CD14-positive monocyte (primary cell): ENCODE results near the gene ZNF385D. TPM values are rescaled to one million over a fixed set of nuclear protein-coding genes. Genes with fewer than 3 reads are reported as not detected.

ENCODE experiments used
- DNase-seq, 3 donors: peaks; one replicate each; pipeline ENCODE4 v3.0.0-alpha.2; 2011 to 2022
- H2AFZ ChIP-seq: 2 replicates; pipeline ENCODE4 v1.6.0; 2012; ENCODE audit warnings: mild to moderate bottlenecking, low read depth, low read length, inconsistent platforms; ENCODE audit not compliant: insufficient read depth, poor library complexity, severe bottlenecking
- H3K27ac ChIP-seq, 2 donors: 1 replicate in 1 of 2; 2 replicates in 1 of 2; pipeline ENCODE4 v1.5.1; 2012 to 2013; ENCODE audit warnings: low read length in 2 of 2, control low read depth in 1 of 2, inconsistent platforms in 1 of 2, low read depth in 1 of 2, mild to moderate bottlenecking in 1 of 2
- H3K27me3 ChIP-seq, 2 donors: one replicate each; pipeline versions ENCODE4 v1.6.0 to v1.6.1; 2011 to 2013; ENCODE audit warnings: low read length in 2 of 2; ENCODE audit not compliant: control insufficient read depth in 2 of 2, insufficient read depth in 2 of 2
- H3K36me3 ChIP-seq, 2 donors: replicated peaks in 1 of 2; 1 replicate in 1 of 2; 2 replicates in 1 of 2; pipeline versions ENCODE4 v1.5.1 to v1.6.1; 2012 to 2013; ENCODE audit warnings: low read length in 2 of 2, control low read depth in 1 of 2, inconsistent platforms in 1 of 2, mild to moderate bottlenecking in 1 of 2; ENCODE audit not compliant: insufficient read depth in 2 of 2, control insufficient read depth in 1 of 2
- H3K4me1 ChIP-seq, 2 donors: 1 replicate in 1 of 2; 2 replicates in 1 of 2; pipeline versions ENCODE4 v1.5.1 to v1.6.1; 2012 to 2013; ENCODE audit warnings: low read length in 2 of 2, control low read depth in 1 of 2, inconsistent platforms in 1 of 2, mild to moderate bottlenecking in 1 of 2, moderate library complexity in 1 of 2; ENCODE audit not compliant: insufficient read depth in 2 of 2, control insufficient read depth in 1 of 2
- H3K4me2 ChIP-seq: replicated peaks from 2 replicates; pipeline ENCODE3; 2012; ENCODE audit warnings: low read length, moderate library complexity, mild to moderate bottlenecking; ENCODE audit not compliant: poor library complexity, severe bottlenecking; ENCODE audit errors: extremely low read depth
- H3K4me3 ChIP-seq, 3 experiments: fragments of 200-600 bp in 1 of 3; sonication (generic) in 1 of 3; replicated peaks in 1 of 3; 1 replicate in 2 of 3; 2 replicates in 1 of 3; pipeline ENCODE4 v1.5.1; 2011 to 2013; ENCODE audit warnings: low read length in 3 of 3, mild to moderate bottlenecking in 3 of 3, control low read depth in 2 of 3, low read depth in 2 of 3, inconsistent platforms in 1 of 3, moderate library complexity in 1 of 3
- H3K79me2 ChIP-seq: 2 replicates; pipeline ENCODE4 v1.6.0; 2012; ENCODE audit warnings: mild to moderate bottlenecking, control low read depth, inconsistent platforms, low read length, moderate library complexity; ENCODE audit not compliant: insufficient read depth
- H3K9ac ChIP-seq: 2 replicates; pipeline ENCODE4 v1.6.0; 2017; ENCODE audit warnings: low read length, mild to moderate bottlenecking; ENCODE audit not compliant: insufficient read depth, poor library complexity, severe bottlenecking
- H3K9me3 ChIP-seq, 2 donors: replicated peaks in 1 of 2; 1 replicate in 1 of 2; 2 replicates in 1 of 2; pipeline versions ENCODE4 v1.5.1 to v1.6.1; 2012 to 2013; ENCODE audit warnings: low read length in 2 of 2, control low read depth in 1 of 2; ENCODE audit not compliant: control insufficient read depth in 1 of 2, insufficient read depth in 1 of 2
- H4K20me1 ChIP-seq: 2 replicates; pipeline ENCODE4 v1.6.0; 2012; ENCODE audit warnings: mild to moderate bottlenecking, low read length, control low read depth, moderate library complexity; ENCODE audit not compliant: insufficient read depth
- H3K27ac Mint-ChIP-seq, 7 donors: one replicate each; pipeline ENCODE4 v1.8.0; 2020; ENCODE audit warnings: mild to moderate bottlenecking in 7 of 7, mixed read lengths in 7 of 7, moderate library complexity in 6 of 7, inconsistent platforms in 2 of 7
- H3K27me3 Mint-ChIP-seq, 3 donors: one replicate each; pipeline ENCODE4 v1.8.0; 2021 to 2022; ENCODE audit warnings: low read depth in 3 of 3, mild to moderate bottlenecking in 3 of 3, mixed read lengths in 3 of 3, moderate library complexity in 3 of 3, inconsistent platforms in 1 of 3
- H3K36me3 Mint-ChIP-seq, 2 donors: one replicate each; pipeline ENCODE4 v1.8.0; 2020; ENCODE audit warnings: mixed read lengths in 2 of 2, inconsistent platforms in 1 of 2, mild to moderate bottlenecking in 1 of 2
- H3K4me1 Mint-ChIP-seq: one replicate; pipeline ENCODE4 v1.8.0; 2020; ENCODE audit warnings: mild to moderate bottlenecking, mixed read lengths
- H3K4me3 Mint-ChIP-seq, 2 donors: one replicate each; pipeline ENCODE4 v1.8.0; 2020; ENCODE audit warnings: mild to moderate bottlenecking in 2 of 2, mixed read lengths in 2 of 2, moderate library complexity in 1 of 2
- H3K9me3 Mint-ChIP-seq, 7 donors: one replicate each; pipeline ENCODE4 v1.8.0; 2020 to 2022; ENCODE audit warnings: mixed read lengths in 7 of 7, mild to moderate bottlenecking in 6 of 7, moderate library complexity in 6 of 7, inconsistent platforms in 2 of 7
- WGBS: methylation state at CpG from one replicate; pipeline ENCODE4 v1.1.5; 2013; ENCODE audit warnings: missing lambda C conversion rate; ENCODE audit not compliant: insufficient coverage; 5-methylcytosine and 5-hydroxymethylcytosine counted together
- intact Hi-C, 2 donors: fragments of 100-400 bp; cut with micrococcal nuclease; formaldehyde crosslinking; loops; one replicate each; pipeline versions ENCODE4 v1.15.0 to v1.15.1; 2023
- polyA plus RNA-seq, 3 donors: library from polyadenylated mRNA; depleted of rRNA in 1 of 3; unstranded in 2 of 3; stranded (reverse) in 1 of 3; fragments of 300-500 nt in 2 of 3; fragments of >200 nt in 1 of 3; fragmentation: Illumina TruSeq in 2 of 3; gene quantifications; 1 replicate in 2 of 3; 2 replicates in 1 of 3; pipeline ENCODE4 v1.2.3, GENCODE V29; 2012 to 2021
- TF ChIP-seq, protein P1 (sequence below): fragments of 200-600 bp; IDR thresholded peaks from one replicate; pipeline ENCODE4 v1.8.0; 2022; ENCODE audit warnings: antibody characterized with exemption, mild to moderate bottlenecking

The ZNF385D gene
- polyA plus RNA-seq, 3 donors, result not detected

DNA sequence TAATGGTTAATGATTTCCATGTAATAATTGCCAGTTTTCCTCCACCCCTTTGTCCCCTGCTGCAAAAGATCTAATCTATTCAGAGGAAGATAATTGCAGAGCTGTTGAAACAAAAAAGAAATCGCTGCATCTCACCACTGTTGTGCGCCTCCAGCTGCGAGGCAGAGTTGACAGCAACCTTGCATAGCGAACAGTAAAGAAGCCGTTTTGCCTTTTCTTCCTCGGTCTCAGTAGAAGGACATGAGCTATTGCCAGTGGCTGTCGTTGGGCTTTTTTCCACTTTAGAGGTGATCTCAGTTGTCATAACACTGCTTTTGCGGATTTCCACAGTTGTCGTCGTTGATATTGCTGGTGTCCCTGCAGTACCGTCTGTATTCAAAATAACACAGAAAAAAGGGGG, 314.2 kb downstream of the ZNF385D start:
- no peaks in the 10 kb centered on the region for H3K4me1 ChIP-seq
- H3K27me3 ChIP-seq, result no peaks in the 10 kb centered on the region
- H3K27ac ChIP-seq, result no peak overlapping the region
- Mint-ChIP-seq H3K27me3 (no peaks in the 10 kb centered on the region), H3K9me3 (peaks cover 0 to 8% (median 1%) of the 10 kb centered on the region in 7 donors), H3K4me1 (no peaks in the 10 kb centered on the region), H3K36me3 (no peaks in the 10 kb centered on the region), H3K4me3 (no peak overlapping the region), H3K27ac (no peak overlapping the region)
- H3K4me3 ChIP-seq, result no peak overlapping the region
- WGBS, result 83% methylated on average over 7 of the region's 11 CpGs
- intact Hi-C loops, result no loop called here
- no peak overlapping the region for H3K9ac ChIP-seq
- no peaks in the 10 kb centered on the region for H3K36me3 ChIP-seq
- TF ChIP-seq, protein P1, sequence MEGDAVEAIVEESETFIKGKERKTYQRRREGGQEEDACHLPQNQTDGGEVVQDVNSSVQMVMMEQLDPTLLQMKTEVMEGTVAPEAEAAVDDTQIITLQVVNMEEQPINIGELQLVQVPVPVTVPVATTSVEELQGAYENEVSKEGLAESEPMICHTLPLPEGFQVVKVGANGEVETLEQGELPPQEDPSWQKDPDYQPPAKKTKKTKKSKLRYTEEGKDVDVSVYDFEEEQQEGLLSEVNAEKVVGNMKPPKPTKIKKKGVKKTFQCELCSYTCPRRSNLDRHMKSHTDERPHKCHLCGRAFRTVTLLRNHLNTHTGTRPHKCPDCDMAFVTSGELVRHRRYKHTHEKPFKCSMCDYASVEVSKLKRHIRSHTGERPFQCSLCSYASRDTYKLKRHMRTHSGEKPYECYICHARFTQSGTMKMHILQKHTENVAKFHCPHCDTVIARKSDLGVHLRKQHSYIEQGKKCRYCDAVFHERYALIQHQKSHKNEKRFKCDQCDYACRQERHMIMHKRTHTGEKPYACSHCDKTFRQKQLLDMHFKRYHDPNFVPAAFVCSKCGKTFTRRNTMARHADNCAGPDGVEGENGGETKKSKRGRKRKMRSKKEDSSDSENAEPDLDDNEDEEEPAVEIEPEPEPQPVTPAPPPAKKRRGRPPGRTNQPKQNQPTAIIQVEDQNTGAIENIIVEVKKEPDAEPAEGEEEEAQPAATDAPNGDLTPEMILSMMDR, result no peak
- H3K79me2 ChIP-seq, result no peaks in the 10 kb centered on the region
- no peaks in the 10 kb centered on the region for H3K9me3 ChIP-seq
- no peak overlapping the region for H2AFZ ChIP-seq
- H4K20me1 ChIP-seq, result no peaks in the 10 kb centered on the region
- no peak for DNase-seq
- no peak overlapping the region for H3K4me2 ChIP-seq

DNA sequence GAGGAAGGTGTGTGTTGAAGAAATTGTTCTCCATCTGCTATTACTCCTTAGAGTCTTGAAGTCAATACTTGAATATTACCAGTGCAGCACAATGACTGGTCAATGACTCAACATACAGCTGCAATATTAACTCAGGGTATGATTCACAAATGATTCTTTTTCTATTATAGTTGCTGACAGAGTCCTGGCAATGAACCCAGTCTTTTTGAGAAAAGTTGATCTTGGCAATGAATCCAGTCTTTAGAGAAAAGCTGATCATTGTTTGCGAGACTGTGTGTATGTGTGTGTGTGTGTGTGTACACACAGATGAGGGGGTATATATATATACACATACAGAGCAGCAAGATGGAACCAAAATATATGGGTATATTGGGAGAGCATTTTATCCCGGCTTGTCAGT, 315.1 kb downstream of the ZNF385D start:
- no CpG with 5 or more reads among the region's 2 CpGs for WGBS
- H2AFZ ChIP-seq, result no peak overlapping the region
- H3K4me3 ChIP-seq, result no peak overlapping the region
- no peak overlapping the region for H3K27ac ChIP-seq
- no peak overlapping the region for H3K4me2 ChIP-seq
- H3K4me1 Mint-ChIP-seq, result no peaks in the 10 kb centered on the region
- no peaks in the 10 kb centered on the region for H4K20me1 ChIP-seq
- H3K36me3 Mint-ChIP-seq, result no peaks in the 10 kb centered on the region
- no peak for DNase-seq
- H3K4me3 Mint-ChIP-seq, result no peak overlapping the region
- no peaks in the 10 kb centered on the region for H3K36me3 ChIP-seq
- H3K79me2 ChIP-seq, result no peaks in the 10 kb centered on the region
- H3K9ac ChIP-seq, result no peak overlapping the region
- intact Hi-C loops, result no loop called here
- no peaks in the 10 kb centered on the region for H3K4me1 ChIP-seq
- H3K27me3 ChIP-seq, result no peaks in the 10 kb centered on the region
- no peak overlapping the region for H3K27ac Mint-ChIP-seq
- TF ChIP-seq, protein P1, result no peak
- no peaks in the 10 kb centered on the region for H3K9me3 ChIP-seq
- H3K27me3 Mint-ChIP-seq, result no peaks in the 10 kb centered on the region
- H3K9me3 Mint-ChIP-seq, result peaks cover 0 to 8% (median 1%) of the 10 kb centered on the region in 7 donors
